HTR-8/SVneo (cell line): ENCODE measurements around the gene PXDC1.
A peak's percentile ranks its signal among the peaks of the same experiment; 100 is the strongest.
"Not testable (repeated sequence)": the region's sequence is repeated elsewhere in the genome, so short reads cannot be mapped to it uniquely, and the experiment has no call there.

Source experiments
- DNase-seq: peaks from one replicate; pipeline ENCODE4 v3.0.0; 2011; ENCODE audit warnings: low spot score, mixed read lengths; ENCODE audit not compliant: insufficient read length
- FAIRE-seq: peaks from 2 replicates; lab custom pipeline; 2011; peaks lifted over from hg19 to GRCh38; lab: Jason Lieb, UNC

PXDC1 gene

GRCh38 chr6:3737149-3737830, 14.2 kb downstream of the PXDC1 start:
- FAIRE-seq: no peak
- no peak for DNase-seq

GRCh38 chr6:3735029-3735605, 16.4 kb downstream of the PXDC1 start:
- DNase-seq (no peak), FAIRE-seq (no peak)

DNA sequence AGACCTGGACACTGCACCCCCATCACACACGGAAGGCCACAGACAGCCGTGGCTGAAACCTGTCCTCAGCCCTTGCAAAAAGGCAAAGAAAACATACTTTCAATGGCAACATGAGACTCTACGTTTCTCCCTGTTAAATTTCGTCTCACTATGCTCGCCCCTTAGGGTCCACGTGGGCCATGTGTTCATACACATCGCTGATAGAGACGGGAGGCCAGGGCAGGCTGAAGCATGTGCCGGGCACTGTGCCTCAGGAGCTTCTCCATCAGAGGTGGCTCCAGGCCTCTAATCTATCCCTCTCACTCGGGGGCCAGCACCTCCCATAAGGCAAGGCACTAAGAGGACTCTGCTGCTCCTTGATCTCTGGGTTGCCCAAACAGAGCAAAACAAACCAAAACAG, 17.5 kb downstream of the PXDC1 start:
- no peak for DNase-seq
- FAIRE-seq: no peak

DNA sequence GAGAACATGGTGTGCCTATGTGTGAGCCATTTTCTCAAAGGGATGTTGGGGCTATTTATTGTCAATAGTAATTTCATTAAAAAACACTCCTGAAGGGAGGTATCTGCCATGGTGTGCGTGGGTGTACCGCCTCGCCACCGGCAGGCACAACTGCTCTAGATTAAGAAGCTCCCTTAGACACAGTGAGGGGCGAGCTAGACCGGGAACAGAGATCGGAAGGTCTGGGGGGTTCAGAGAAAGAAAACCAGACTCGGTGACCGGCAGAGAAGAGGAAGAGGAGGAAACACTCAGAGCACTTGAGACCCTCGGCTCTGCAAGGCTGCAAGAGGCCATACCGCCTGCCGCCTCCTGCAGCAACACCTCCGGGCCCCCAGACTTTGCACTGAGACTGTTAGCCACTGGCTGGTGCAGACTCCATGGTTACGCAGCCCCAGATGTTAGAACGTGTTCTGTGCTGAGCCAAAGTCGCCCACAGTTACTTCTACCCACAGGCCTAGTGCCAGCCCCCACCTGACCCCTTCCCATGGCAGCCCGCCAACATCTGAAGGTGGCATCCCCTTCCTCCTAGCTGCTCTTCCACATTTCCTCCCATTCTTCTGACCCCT, 18.1 kb downstream of the PXDC1 start:
- no peak for FAIRE-seq

GRCh38 chr6:3732345-3733141, 19.0 kb downstream of the PXDC1 start:
- FAIRE-seq (peak; percentile 72), DNase-seq (peak; percentile 81)

More for the DNA sequence above, 18.1 kb downstream of the PXDC1 start:
- no peak for DNase-seq

DNA sequence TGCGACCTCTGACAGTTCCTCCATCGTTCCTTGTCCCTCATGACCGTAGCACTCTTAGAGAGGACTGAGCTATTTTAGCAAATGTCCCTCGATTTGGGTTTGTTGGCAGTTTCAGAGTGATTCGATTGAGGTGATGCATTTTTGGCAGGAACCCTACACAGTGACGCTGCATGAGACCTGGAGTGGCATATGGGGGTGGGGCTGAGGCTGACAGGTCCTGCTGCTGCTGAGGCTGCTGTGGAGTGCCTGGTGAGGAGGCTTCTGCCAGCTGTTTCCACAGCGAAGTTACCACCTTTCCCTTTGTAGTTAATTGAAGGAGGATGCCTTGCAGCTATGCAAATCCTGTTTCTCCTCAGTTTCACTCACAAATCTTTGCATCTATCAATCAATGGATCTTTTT, 19.8 kb downstream of the PXDC1 start:
- FAIRE-seq (no peak), DNase-seq (no peak)

DNA sequence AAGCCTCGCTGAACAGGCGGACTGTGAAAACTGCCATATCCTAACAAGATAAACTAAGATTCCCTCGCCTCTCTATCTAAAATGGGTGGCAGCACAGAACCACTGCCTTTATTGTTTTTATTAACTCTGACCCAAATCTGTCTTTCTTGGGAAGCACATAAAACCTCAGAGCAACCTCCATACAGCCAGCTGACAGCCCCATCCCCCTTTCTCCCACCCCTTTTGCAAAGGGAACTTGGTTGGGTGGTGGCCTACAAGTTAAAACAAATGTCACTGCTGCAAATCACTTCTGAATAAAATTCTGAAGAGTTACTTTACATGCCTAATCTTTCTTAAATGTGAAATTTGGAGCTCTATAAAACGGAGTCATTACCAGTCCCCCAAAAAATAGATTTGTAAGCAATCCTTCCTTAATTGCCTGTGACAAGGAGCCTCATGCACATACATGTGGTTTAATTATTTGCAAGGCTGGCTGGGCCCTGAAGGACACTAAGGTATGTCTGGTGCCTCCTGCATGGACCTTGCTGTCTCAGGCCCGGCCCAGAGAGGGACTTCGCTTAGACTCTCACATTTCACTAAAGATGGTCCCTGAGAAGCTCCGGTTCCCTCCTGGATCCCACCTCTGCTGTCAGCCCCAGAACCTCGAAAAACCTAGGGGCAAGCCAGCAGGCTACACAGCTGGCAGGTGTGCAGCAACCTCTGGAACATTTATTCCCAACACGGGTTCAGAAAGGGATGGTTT, 21.7 kb downstream of the PXDC1 start:
- DNase-seq: no peak
- FAIRE-seq: no peak

GRCh38 chr6:3727593-3728108, 23.9 kb downstream of the PXDC1 start:
- DNase-seq: no peak
- no peak for FAIRE-seq

DNA sequence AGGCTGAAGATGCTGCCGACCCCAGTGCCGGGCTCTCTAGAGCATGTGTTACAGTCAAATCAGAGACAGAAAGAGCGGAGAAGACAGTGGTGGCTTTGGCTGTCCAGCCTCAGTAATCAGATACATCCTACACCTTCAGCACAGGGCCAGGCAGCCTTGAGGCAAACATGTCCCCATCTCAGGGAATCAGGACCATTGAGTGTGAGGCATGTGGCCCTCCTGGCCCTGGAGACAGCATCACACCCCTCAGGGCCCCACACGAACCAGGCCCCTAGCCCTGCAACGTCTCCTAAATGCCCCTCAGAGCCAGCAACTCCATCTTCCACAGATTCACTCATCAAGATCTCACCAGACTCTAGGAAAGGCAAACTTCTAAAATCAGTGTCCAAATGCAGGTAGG, 24.5 kb downstream of the PXDC1 start:
- FAIRE-seq: no peak
- no peak for DNase-seq

DNA sequence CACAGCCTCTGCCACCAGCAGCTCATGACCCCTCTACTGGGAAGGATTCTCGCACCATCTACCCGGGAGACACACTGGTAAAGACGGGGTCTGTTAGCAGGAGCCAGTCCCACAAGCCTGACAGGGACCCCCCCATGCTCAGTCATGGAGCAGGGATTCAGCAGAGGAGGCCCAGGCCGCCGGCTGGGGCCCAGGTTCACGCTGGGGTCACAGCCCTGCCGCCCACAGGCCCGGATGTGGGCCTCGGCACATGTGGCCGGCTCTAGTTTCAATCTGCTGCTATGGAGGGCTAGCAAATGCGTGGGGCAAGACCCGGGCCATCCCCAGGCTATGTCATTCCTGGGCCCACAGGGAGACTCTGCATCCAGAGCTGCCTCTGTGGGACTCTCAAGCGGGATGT, 25.1 kb downstream of the PXDC1 start:
- no peak for DNase-seq
- FAIRE-seq: no peak

DNA sequence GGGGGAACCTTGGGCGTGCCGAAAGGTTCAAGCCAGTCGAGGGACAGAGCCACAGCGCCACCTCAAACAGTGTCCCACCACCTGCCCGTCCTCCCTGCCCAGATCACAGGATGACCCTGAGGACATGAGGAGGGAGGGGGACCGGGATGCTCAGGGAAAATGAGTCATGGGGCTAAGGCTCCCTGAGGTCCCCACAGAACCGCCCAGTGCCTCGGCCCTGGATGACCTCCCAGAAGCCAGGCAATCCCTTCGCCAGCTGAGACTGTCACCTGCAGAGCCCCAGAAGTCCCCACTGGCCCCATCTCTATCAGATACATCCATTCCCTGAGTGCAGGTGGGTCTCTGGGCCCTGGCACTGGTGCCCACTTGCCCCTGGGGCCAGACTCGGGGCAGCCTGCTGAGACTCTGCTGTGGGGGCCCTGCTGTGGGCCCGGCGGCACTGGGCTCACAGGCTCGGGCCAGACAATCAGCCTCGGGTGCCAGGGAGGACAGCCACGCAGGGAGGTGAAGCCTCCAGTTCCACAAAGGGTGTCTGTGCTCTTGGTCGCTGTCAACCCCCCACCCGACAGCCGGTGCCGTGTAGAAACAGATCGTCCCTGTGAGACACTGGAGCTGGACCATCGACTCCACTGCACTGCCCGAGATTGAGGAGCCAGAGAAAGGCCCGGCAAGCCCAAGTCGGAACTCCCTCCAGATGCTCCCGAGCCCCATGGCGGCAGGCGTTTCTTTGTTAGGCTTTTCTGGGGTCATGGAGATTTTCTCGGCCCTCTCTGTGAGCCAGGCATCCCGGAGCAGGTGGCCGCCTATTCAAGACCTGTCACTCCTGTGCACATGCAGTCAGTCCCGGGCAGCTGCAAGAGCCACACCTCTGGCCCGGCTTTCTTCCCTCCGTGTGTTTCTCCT, 26.1 kb downstream of the PXDC1 start:
- FAIRE-seq (no peak), DNase-seq (no peak)

- DNase-seq (no peak), FAIRE-seq (peak; percentile 48)
These were observed 26.9 kb downstream of the PXDC1 start for GRCh38 chr6:3724451-3725144.

DNA sequence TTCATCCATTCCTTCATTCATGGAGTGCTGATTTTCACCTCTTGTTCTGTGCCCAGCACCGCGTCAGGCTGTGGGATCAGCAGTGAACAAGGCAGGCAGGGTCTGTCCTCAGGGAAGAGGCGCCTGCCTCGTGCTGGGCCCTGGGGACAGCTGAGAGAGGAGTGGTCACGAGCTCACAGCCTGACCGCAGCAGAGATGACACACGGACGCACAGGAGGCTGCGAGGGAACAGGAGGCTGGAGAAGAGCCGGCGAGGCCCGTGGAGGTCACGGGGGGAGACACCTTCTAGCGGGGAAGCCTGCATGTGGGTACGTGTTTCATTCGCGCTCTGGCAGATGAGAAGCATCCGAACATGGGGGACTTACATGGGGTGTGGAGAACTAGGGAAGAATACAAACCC, 27.5 kb downstream of the PXDC1 start:
- DNase-seq (no peak), FAIRE-seq (no peak)

- DNase-seq: no peak
- no peak for FAIRE-seq
These were observed 28.3 kb downstream of the PXDC1 start for GRCh38 chr6:3723251-3723650.

GRCh38 chr6:3722785-3723184, 28.7 kb downstream of the PXDC1 start:
- FAIRE-seq (no peak), DNase-seq (no peak)

DNA sequence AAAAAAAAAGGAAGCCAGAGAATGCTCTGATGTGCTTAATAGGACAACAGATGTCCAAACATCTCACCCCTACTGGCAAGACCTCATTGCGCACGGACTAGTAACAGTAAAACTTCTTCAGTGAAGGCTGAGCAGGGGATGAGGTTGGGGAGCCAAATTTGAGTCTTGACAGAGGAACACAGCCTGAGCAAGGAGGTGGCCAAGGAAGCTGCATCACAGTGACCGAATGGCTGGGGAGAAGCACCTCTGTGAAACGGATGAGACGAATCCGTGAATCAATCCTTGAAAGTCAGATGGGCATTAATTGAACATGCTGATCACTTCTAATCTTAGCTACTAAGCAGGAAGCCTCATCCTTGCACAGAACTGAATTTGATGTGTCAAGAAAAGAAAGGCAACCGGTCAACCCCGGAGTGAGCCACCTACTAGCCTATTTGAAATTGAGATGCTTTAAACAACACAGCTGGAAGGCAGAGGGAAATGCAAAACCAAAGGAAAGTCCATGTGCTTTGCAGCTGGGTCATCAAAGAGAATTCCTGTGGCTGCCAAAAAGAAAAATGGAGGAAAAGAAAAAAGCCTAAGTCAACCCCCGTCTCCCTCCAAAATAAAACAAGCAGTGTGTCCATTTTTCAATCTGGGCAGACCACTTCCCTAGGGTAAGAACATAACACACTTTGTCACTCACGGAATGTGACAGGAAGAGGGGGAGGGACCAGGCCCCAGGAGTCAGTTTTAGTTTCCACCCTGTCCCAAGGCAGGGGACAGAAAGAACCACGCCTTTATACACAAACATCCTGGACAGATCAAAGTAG, 29.5 kb downstream of the PXDC1 start:
- DNase-seq: no peak
- no peak for FAIRE-seq

DNA sequence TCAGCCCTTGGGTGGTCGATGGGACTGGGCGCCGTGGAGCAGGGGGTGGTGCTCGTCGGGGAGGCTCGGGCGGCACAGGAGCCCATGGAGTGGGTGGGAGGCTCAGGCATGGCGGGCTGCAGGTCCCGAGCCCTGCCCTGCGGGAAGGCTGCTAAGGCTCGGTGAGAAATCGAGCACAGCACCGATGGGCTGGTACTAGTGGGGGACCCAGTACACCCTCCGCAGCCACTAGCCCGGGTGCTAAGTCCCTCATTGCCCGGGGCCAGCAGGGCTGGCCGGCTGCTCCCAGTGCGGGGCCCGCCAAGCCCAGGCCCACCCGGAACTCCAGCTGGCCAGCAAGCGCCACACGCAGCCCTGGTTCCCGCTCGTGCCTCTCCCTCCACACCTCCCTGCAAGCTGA, 30.7 kb downstream of the PXDC1 start:
- FAIRE-seq, DNase-seq: not testable (repeated sequence)
